Colon (tissue), 2 donors: ENCODE data around the gene TSTD2.
"Not testable (repeated sequence)": the region's sequence is repeated elsewhere in the genome, so short reads cannot be mapped to it uniquely, and the experiment has no call there.

Experiments
- FAIRE-seq: peaks from 2 replicates; lab custom pipeline; 2012; peaks lifted over from hg19 to GRCh38; lab: Jason Lieb, UNC
- donor health status: control.
- donor health status: control.

TSTD2 gene

GRCh38 chr9:97586909-97587308, 46.3 kb downstream of the TSTD2 start:
- FAIRE-seq, result not testable (repeated sequence)

- FAIRE-seq, result not testable (repeated sequence)
Measured at GRCh38 chr9:97584778-97585177, 48.4 kb downstream of the TSTD2 start.

DNA sequence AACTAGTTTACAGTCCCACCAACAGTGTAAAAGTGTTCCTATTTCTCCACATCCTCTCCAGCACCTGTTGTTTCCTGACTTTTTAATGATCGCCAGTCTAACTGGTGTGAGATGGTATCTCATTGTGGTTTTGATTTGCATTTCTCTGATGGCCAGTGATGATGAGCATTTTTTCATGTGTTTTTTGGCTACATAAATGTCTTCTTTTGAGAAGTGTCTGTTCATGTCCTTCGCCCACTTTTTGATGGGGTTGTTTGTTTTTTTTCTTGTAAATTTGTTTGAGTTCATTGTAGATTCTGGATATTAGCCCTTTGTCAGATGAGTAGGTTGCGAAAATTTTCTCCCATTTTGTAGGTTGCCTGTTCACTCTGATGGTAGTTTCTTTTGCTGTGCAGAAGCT, 51.6 kb downstream of the TSTD2 start:
- not testable (repeated sequence) for FAIRE-seq

GRCh38 chr9:97579914-97580313, 53.3 kb downstream of the TSTD2 start:
- no peak for FAIRE-seq

GRCh38 chr9:97578846-97579245, 54.3 kb downstream of the TSTD2 start:
- no peak for FAIRE-seq

DNA sequence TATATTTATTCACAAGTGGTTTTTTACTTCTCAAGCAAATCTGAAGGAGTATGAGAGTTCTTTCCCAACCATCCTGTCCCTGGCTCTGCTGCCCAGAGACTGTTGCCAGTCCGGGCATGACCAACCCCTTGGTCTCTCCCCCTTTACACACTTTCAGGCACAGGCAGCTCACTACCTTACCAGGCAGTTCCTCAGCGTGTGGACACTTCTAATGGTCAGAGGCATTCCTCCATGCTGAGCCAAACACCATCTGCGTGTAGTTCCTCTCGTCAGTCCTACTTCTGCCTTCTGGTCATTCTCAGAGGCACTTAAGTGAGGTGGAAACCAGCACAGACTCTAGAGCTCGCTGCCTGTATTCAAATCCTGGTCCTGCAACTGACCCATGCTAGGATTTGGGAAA, 56.1 kb downstream of the TSTD2 start:
- no peak for FAIRE-seq

GRCh38 chr9:97575673-97576200, 57.4 kb downstream of the TSTD2 start:
- no peak for FAIRE-seq

GRCh38 chr9:97574921-97575672, 58.1 kb downstream of the TSTD2 start:
- not testable (repeated sequence) for FAIRE-seq

DNA sequence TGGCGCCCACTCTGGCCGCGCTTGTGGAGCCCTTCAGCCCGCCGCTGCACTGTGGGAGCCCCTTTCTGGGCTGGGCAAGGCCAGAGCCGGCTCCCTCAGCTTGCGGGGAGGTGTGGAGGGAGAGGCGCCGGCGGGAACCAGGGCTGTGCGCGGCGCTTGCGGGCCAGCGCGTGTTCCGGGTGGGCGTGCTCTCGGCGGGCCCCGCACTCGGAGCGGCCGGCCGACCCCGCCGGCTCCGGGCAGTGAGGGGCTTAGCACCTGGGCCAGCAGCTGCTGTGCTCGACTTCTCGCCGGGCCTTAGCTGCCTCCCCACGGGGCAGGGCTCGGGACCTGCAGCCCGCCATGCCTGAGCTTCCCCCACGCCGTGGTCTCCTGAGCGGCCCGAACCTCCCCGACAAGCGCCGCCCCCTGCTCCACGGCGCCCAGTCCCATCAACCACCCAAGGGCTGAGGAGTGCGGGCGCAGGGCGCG, 59.0 kb downstream of the TSTD2 start:
- FAIRE-seq, result not testable (repeated sequence)

DNA sequence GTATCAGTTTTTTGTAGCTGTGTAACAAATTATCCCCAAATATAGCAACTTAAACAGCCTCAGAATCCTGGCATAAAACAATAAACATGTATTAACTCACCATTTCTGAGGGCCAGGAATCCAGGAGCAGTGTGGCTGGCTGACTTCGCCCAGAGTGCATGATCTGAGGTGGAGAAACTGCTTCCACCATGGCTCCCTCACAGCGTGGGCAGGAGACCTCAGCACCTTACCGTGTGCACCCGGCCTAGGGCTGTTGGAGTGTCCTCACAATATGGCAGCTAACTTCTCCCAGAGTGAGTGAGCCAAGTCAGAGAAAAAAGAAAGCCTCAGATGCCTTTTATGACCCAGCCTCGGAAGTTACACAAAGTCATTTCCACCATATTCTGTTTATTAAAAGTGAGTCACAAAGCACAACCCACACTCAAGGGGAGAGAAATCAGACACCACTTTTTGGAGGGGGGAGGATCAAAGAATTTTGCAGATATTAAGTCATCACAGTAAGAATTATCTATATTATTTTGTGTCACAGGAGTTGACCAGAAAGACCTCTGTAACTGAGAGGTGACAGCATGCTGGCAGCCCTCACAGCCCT, 59.6 kb downstream of the TSTD2 start:
- no peak for FAIRE-seq

DNA sequence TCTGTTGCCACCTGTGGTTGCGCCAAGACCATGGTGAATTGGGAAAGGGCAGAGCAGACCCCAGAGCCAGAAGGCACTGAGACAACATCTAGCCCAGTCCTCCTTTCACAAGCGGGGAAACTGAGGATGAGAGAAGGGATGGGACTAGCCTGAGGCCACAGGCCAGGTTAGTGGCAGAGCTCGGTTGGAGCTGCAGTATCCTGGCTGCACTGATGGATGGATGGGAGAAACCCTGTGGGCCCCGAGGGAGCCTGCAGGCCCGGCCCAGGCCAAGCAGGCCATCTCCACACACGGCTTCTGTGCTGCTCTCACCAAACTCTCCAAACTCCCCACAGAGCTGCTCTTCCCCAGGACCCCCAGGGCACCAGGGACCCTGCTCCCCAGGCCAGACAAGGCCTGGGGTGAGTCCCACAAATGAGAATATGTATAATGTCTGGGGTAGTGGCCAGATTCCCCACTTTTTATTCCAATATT, 60.2 kb downstream of the TSTD2 start:
- FAIRE-seq, result no peak

GRCh38 chr9:97572196-97572891, 60.8 kb downstream of the TSTD2 start:
- FAIRE-seq, result no peak

GRCh38 chr9:97571664-97572063, 61.5 kb downstream of the TSTD2 start:
- no peak for FAIRE-seq

- FAIRE-seq, result no peak
Measured at GRCh38 chr9:97570899-97571298, 62.3 kb downstream of the TSTD2 start.

DNA sequence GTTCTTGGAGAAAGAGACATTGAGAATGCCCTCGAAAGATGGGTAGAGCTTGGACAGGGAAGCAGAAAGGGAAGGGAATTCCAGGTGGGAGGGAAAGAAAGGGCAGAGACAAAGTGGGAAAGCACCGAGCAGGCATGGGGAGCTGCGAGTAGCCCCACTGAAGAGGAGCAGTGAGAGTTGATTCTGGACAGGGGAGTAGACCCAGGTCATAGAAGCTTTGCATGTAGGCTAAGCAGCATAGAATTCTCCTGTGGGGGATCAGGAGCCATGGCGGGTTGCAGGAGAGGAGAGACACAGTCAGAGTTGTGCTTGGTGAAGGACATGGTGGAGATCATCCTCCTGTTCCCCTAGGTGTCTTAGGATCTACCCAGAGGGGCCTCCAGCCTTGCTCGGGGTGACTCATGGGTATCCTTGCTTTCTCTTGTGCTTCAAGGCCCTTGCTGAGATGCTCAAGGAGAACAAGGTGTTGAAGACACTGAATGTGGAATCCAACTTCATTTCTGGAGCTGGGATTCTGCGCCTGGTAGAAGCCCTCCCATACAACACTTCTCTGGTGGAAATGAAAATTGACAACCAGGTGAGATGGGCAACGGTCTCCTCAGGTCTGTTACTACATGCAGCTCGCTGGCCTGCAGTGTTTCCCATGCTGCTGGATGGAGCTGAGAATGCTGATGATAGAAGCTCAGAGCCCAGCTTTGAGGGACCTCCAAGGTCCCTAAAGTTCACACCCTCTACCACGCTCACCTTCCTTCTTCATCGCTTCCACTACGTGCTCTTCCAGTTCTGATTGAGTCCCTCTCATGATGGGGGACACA, 64.5 kb downstream of the TSTD2 start:
- no peak for FAIRE-seq

DNA sequence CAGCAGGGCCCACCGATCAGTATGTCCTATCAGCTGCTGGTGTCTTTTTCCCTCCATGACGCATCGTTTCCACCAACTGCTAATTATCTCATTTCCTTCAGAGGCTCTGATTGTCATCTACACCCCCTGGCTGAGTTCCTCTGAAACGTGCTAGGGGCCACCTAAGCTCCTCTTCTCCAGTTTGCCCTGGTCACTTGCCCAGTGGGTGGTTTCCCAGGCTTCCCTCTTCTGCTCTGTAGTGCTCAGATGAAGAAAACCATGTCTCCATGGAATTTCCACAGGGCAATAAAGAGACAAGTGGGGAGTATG, 65.3 kb downstream of the TSTD2 start:
- FAIRE-seq, result no peak

DNA sequence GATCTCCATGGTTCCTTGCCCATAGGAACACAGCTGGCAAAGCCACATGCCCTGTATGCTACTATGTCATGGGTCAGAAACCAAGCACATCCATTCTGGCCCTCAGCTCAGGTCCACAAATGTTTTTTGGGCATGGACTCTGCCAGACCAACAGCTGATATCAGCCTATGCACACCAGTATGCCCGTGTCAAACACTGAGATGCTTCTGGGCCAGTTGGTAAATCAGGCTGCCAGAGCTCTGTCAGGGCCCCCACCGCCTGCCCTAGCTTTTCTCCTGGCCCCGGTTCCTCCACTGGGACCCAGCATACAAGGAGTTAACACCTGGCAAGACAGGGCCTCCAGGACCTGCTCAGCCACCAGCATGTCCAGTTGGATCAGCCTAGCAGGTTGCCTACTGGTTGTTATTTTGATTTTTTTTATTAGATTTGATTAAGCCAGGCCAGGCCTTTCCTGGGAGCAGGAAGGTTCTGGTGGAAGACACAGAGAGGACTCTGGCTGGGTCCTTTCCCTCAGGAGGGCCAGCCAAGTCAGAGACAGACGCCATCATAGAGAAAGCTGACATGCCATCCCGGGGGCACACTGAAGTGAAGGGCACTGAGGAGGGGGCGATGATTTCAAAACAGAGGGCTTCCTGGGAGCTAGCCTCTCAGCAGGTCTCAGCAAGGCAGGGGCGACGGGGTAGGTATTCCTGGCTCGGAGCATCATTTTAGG, 65.8 kb downstream of the TSTD2 start:
- no peak for FAIRE-seq

DNA sequence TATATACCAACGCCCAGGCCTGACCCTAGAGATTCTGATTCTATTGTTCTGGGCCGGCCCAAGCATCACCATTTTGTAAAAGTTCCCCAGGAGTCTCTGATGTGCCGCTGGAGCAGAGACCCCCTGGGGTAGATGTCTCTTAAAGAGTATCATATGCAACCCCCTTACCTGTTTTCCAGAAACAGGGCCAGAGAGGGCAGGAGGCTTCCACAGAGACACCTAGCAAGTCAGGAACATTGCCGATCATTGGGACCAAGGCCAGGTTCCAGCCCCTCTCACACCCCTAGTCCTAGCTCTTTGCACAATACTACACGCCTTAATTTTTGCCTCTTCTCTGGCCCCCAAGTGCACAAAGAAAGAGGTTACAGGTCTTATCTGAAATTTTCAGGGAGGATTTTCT, 67.9 kb downstream of the TSTD2 start:
- FAIRE-seq, result no peak

DNA sequence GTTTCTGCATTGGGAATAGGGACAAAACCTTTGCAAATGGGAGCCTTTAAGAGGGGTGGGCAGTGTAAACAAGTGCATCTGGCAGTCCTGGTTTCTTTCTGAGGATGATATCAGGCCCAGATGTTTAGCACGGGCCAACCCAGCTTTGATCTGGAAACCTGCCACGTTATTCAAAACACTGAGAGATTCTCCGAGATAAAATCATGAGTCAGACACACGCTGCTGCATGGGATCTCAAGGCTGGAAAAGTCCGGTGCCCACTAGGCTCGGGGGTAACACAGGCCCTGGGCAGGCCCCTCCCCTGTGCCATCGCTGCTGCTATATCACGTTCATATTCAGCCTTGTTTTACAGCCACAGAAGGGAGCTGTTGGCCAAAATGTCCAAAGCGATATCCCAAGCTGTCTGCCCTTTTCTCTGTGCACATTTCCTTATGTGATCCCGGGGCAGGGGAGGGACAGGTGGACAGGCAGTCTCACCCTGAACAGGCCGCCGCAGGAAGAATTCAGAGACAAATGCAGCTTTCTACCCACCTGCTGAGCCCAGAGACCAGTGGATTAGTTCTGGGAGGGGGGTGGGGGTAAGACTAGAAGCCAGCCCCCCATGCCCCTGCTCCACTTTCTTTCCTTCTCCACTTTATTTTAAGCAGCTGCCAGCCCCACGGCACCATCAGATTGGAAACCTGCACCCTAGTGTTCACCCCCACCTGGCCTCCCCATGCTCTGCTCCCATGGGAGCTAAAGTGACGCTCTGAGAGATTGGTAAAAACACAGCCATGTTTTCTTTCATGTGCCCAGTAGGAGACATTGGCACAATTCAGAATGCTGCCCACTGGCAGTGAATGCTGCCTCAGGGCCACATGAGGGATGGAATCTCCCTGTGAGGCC, 68.6 kb downstream of the TSTD2 start:
- FAIRE-seq, result no peak

DNA sequence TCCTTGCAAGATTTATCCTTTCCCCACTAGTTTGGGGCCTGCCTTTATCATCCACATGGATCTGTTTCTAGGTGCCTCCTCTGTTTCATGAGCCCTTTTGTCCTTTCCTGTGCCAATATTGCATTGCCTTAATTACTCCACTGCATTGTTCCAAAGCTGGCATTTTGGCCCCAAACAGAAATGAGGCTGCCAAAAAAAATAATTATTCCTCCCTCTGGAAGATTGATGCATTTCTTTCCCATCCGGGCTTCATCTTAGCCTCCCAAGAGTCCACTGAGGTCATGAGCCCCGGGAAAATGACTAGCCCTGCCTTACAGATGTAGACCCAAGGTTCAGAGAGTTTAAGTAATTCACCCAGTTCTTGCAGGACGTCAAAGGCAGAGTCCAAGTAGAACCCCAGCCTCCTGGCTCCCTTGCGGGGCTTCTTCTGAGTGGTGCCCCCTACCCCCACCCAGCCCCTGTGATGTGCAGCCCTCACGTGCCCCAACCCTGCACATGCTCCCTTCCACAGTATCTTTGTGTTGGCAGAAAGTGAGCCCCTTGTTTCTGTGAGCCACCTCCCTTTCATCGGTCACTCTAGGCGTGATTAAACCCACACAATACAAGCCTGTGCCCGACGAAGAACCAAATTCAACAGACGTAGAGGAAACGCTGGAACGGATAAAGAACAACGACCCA, 69.6 kb downstream of the TSTD2 start:
- no peak for FAIRE-seq
